Ishikawa (cell line): ENCODE data around the gene CLPTM1L.

Experiments used
- CREB1 ChIP-seq: IDR thresholded peaks from 2 replicates; pipeline ENCODE4 v1.6.1; 2012; ENCODE audit warnings: low read depth
- EP300 ChIP-seq: IDR thresholded peaks from 2 replicates; pipeline ENCODE4 v1.6.1; 2012; ENCODE audit warnings: borderline replicate concordance
- NFIC ChIP-seq: IDR thresholded peaks from 2 replicates; pipeline ENCODE4 v1.6.1; 2012
- RAD21 ChIP-seq: IDR thresholded peaks from 2 replicates; pipeline ENCODE4 v1.6.1; 2012; ENCODE audit warnings: low read depth
- REST ChIP-seq: IDR thresholded peaks from 2 replicates; pipeline ENCODE4 v1.6.1; 2012; ENCODE audit warnings: low read depth, mild to moderate bottlenecking
- TAF1 ChIP-seq: IDR thresholded peaks from 2 replicates; pipeline ENCODE4 v1.6.1; 2012; ENCODE audit warnings: low read depth, mild to moderate bottlenecking
- USF1 ChIP-seq: IDR thresholded peaks from 2 replicates; pipeline ENCODE4 v1.6.1; 2012
- TF ChIP-seq, protein P1 (sequence below): IDR thresholded peaks from 2 replicates; pipeline ENCODE4 v1.6.1; 2012

GRCh38 chr5:1329111-1329579 lies 15.8 kb downstream of the CLPTM1L start:
- TF ChIP-seq USF1: no peak
- TF ChIP-seq RAD21: no peak
- TF ChIP-seq NFIC: no peak
- no peak for TF ChIP-seq TAF1
- TF ChIP-seq CREB1: no peak
- TF ChIP-seq, protein P1, sequence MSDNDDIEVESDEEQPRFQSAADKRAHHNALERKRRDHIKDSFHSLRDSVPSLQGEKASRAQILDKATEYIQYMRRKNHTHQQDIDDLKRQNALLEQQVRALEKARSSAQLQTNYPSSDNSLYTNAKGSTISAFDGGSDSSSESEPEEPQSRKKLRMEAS: no peak
- no peak for TF ChIP-seq REST
- no peak for TF ChIP-seq EP300
